Natural killer cell (primary cell): Measurements from ENCODE around the gene COL27A1. TPM values are rescaled to one million over a fixed set of nuclear protein-coding genes. Genes with fewer than 3 reads are reported as not detected.

ENCODE experiments used
- ATAC-seq, 3 donors: fragments of 150-1000 bp in 2 of 3; fragments of 200-7000 bp in 1 of 3; cut with Tn5 transposase; 1 replicate in 1 of 3; 2 replicates in 2 of 3; pipeline ENCODE4 v1.10.0; 2021; ENCODE audit warnings: mild to moderate bottlenecking in 2 of 3, moderate library complexity in 2 of 3
- DNase-seq, 2 donors: peaks; one replicate each; pipeline versions ENCODE4 v3.0.0 to v3.0.0-alpha.2; 2013 to 2021; ENCODE audit warnings: mixed read lengths in 1 of 2
- H3K27ac ChIP-seq: one replicate; pipeline ENCODE4 v1.5.1; 2013; ENCODE audit warnings: mild to moderate bottlenecking, low read length
- H3K27me3 ChIP-seq: one replicate; pipeline ENCODE4 v1.6.1; 2013; ENCODE audit warnings: low read length; ENCODE audit not compliant: control insufficient read depth, insufficient read depth
- H3K36me3 ChIP-seq: one replicate; pipeline ENCODE4 v1.6.1; 2013; ENCODE audit warnings: low read length; ENCODE audit not compliant: control insufficient read depth, insufficient read depth
- H3K4me1 ChIP-seq: one replicate; pipeline ENCODE4 v1.6.1; 2013; ENCODE audit warnings: low read length; ENCODE audit not compliant: control insufficient read depth, insufficient read depth
- H3K4me3 ChIP-seq: one replicate; pipeline ENCODE4 v1.5.1; 2013; ENCODE audit warnings: low read length
- H3K9me3 ChIP-seq: one replicate; pipeline ENCODE4 v1.6.1; 2013; ENCODE audit warnings: low read length; ENCODE audit not compliant: control insufficient read depth, insufficient read depth
- H3K27ac Mint-ChIP-seq, 2 donors: one replicate each; pipeline ENCODE4 v1.8.0; 2022; ENCODE audit warnings: mild to moderate bottlenecking in 2 of 2, mixed read lengths in 2 of 2, moderate library complexity in 1 of 2
- H3K27me3 Mint-ChIP-seq, 2 donors: one replicate each; pipeline ENCODE4 v1.8.0; 2022; ENCODE audit warnings: low read depth in 2 of 2, mixed read lengths in 2 of 2
- H3K36me3 Mint-ChIP-seq: one replicate; pipeline ENCODE4 v1.8.0; 2022; ENCODE audit warnings: mixed read lengths
- H3K4me1 Mint-ChIP-seq, 2 donors: one replicate each; pipeline ENCODE4 v1.8.0; 2022; ENCODE audit warnings: mixed read lengths in 2 of 2
- H3K4me3 Mint-ChIP-seq: one replicate; pipeline ENCODE4 v1.8.0; 2022; ENCODE audit warnings: mild to moderate bottlenecking, moderate library complexity, mixed read lengths
- H3K9me3 Mint-ChIP-seq, 2 donors: one replicate each; pipeline ENCODE4 v1.8.0; 2022; ENCODE audit warnings: mixed read lengths in 2 of 2
- WGBS: methylation state at CpG from one replicate; pipeline ENCODE4 v1.1.7; 2013; ENCODE audit warnings: missing lambda C conversion rate; ENCODE audit not compliant: insufficient coverage; 5-methylcytosine and 5-hydroxymethylcytosine counted together
- intact Hi-C: fragments of 100-400 bp; cut with micrococcal nuclease; formaldehyde crosslinking; loops from one replicate; pipeline ENCODE4 v1.14.2; 2022
- total RNA-seq, 4 donors: library from RNA; stranded (reverse); fragments of 120-200 nt in 1 of 4; gene quantifications; one replicate each; pipeline versions ENCODE4 v1.2.3 to v1.2.4, GENCODE V29; 2013 to 2022
- TF ChIP-seq, protein P1 (sequence below): fragments of 200-600 bp; IDR thresholded peaks from one replicate; pipeline ENCODE4 v1.8.0; 2022; ENCODE audit warnings: antibody characterized with exemption

The COL27A1 gene
- total RNA-seq, 3 donors from 2014 or later (not counting 1 experiment from before 2014, with no cell fraction given): not detected

DNA sequence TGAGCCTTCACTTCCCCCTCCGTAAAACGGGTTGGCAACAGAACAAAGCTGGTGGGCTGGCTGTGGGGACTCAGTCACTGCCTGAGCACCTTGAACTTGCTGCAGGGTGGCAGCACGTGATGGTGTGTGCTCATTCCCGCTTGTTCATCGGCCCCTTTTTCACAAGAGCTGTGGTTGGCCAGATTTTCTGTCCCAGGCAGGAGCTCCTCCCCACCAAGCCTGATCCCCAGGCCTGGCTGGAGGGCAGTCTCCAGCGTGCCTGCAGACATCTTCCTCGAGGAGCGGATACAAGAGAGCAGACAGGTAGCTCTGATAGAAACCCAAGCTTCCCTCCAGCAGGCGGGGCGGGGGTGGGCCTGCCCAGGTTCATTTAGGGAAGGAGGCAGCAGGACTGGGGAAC, 105.7 kb downstream of the COL27A1 start:
- Histone ChIP-seq H3K4me1 (no peaks in the 10 kb centered on the region), H3K4me3 (no peak overlapping the region), H3K36me3 (no peaks in the 10 kb centered on the region), H3K9me3 (no peaks in the 10 kb centered on the region), H3K27ac (no peak overlapping the region), H3K27me3 (no peaks in the 10 kb centered on the region)
- H3K4me3 Mint-ChIP-seq: no peak overlapping the region
- ATAC-seq (no peak), DNase-seq (no peak)
- TF ChIP-seq, protein P1, sequence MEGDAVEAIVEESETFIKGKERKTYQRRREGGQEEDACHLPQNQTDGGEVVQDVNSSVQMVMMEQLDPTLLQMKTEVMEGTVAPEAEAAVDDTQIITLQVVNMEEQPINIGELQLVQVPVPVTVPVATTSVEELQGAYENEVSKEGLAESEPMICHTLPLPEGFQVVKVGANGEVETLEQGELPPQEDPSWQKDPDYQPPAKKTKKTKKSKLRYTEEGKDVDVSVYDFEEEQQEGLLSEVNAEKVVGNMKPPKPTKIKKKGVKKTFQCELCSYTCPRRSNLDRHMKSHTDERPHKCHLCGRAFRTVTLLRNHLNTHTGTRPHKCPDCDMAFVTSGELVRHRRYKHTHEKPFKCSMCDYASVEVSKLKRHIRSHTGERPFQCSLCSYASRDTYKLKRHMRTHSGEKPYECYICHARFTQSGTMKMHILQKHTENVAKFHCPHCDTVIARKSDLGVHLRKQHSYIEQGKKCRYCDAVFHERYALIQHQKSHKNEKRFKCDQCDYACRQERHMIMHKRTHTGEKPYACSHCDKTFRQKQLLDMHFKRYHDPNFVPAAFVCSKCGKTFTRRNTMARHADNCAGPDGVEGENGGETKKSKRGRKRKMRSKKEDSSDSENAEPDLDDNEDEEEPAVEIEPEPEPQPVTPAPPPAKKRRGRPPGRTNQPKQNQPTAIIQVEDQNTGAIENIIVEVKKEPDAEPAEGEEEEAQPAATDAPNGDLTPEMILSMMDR: no peak
- no peaks in the 10 kb centered on the region for H3K4me1 Mint-ChIP-seq
- intact Hi-C loops: no loop called here
- H3K9me3 Mint-ChIP-seq: no peaks in the 10 kb centered on the region
- 82% methylated on average over 10 of the region's 10 CpGs for WGBS
- H3K27me3 Mint-ChIP-seq: no peaks in the 10 kb centered on the region
- H3K27ac Mint-ChIP-seq: no peak overlapping the region
- H3K36me3 Mint-ChIP-seq: no peaks in the 10 kb centered on the region

DNA sequence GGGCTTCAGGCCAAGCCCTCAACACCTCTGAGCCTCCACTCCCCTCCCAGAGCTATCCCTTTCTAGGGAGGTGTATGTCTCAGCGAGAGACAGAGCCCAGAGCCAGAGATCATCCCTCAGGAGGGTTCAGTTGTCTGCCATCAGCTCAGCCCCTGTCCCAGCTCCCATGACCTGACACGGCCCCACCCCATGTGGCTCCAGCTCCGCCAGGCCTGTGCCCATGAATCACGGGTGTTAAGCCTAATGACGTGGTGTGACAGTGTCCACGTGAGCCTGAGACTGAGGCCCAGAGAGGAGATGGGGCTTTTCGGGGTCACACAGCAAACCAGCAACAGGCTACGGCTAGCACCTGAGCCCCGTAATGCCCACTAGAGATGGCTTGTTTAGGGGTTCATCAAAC, 106.7 kb downstream of the COL27A1 start:
- ATAC-seq (no peak), DNase-seq (no peak)
- Histone ChIP-seq H3K27me3 (no peaks in the 10 kb centered on the region), H3K4me1 (no peaks in the 10 kb centered on the region), H3K36me3 (no peaks in the 10 kb centered on the region), H3K27ac (no peak overlapping the region), H3K9me3 (no peaks in the 10 kb centered on the region), H3K4me3 (no peak overlapping the region)
- H3K27me3 Mint-ChIP-seq: no peaks in the 10 kb centered on the region
- H3K36me3 Mint-ChIP-seq: no peaks in the 10 kb centered on the region
- H3K27ac Mint-ChIP-seq: no peak overlapping the region
- intact Hi-C loops: no loop called here
- no peaks in the 10 kb centered on the region for H3K9me3 Mint-ChIP-seq
- H3K4me1 Mint-ChIP-seq: no peaks in the 10 kb centered on the region
- no peak overlapping the region for H3K4me3 Mint-ChIP-seq
- TF ChIP-seq, protein P1: no peak
- 82% methylated on average over 9 of the region's 9 CpGs for WGBS

DNA sequence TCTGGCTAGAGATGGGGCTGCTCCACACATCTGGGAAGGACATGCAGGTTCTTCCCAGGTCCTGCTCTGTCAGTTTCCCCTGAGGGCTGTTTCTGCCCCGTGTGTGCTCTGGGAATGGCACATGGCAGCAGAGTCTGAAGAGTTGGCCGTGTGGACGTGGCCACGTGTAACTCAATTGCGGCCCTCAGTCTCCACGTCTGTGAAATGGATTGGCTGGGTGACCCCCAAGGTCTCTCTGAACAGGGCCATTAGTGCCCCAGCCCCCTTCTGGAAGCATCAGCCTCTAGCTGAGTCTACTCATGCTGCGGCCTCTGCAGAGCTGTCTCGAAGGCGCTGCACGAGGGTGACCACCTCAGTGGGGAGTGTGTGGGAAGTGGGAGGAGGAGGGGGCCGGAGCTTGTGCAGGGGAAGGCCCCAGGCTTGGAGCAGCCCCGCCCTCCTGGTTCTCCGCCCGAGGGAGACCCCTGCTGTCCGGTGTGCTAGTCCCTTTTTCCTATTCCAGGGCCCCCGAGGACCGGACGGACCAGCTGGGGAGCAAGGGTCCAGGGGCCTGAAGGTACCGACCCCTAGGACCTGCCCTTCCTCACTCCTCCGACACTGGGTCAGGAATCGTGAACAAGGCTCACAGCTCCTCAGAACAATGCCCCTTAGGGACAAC, 108.6 kb downstream of the COL27A1 start:
- Mint-ChIP-seq H3K27me3 (no peaks in the 10 kb centered on the region), H3K4me1 (no peaks in the 10 kb centered on the region), H3K27ac (no peak overlapping the region), H3K36me3 (no peaks in the 10 kb centered on the region), H3K9me3 (no peaks in the 10 kb centered on the region), H3K4me3 (no peak overlapping the region)
- Histone ChIP-seq H3K27ac (no peak overlapping the region), H3K36me3 (no peaks in the 10 kb centered on the region), H3K4me1 (no peaks in the 10 kb centered on the region), H3K9me3 (no peaks in the 10 kb centered on the region), H3K27me3 (no peaks in the 10 kb centered on the region), H3K4me3 (no peak overlapping the region)
- 71% methylated on average over 21 of the region's 21 CpGs for WGBS
- intact Hi-C loops: no loop called here
- no peak for ATAC-seq
- TF ChIP-seq, protein P1: no peak
- no peak for DNase-seq
